NOMO-1 treated with dmso at 0.1 percent for 144 hours (cell line): ENCODE measurements around the gene RAF1.
A peak's percentile ranks its signal among the peaks of the same experiment; 100 is the strongest.
"Not testable (repeated sequence)": the region's sequence is repeated elsewhere in the genome, so short reads cannot be mapped to it uniquely, and the experiment has no call there.

Source experiments
- DNase-seq: peaks from one replicate; lab custom pipeline; 2025; ENCODE audit not compliant: unreplicated experiment; lab: John Stamatoyannopoulos, UW

Gene RAF1

DNA sequence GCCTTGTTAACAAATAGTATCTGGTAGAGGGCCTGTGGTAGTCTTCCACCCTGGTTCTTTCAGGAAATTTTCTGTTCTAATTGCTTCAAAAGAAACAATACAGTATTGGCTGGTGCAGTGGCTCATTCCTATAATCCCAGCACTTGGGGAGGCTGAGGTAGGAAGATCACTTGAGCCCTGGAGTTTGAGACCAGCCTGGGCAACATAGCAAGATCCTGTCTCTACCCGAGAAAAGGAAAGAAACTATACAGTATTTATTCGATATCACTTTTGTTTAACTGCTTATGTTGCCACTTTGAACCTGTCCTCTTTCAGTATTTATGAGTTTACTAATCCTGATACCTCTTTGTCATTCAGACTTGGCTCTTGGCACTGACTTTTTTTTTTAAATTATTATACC lies 102.5 kb downstream of the RAF1 start:
- DNase-seq, result no peak

DNA sequence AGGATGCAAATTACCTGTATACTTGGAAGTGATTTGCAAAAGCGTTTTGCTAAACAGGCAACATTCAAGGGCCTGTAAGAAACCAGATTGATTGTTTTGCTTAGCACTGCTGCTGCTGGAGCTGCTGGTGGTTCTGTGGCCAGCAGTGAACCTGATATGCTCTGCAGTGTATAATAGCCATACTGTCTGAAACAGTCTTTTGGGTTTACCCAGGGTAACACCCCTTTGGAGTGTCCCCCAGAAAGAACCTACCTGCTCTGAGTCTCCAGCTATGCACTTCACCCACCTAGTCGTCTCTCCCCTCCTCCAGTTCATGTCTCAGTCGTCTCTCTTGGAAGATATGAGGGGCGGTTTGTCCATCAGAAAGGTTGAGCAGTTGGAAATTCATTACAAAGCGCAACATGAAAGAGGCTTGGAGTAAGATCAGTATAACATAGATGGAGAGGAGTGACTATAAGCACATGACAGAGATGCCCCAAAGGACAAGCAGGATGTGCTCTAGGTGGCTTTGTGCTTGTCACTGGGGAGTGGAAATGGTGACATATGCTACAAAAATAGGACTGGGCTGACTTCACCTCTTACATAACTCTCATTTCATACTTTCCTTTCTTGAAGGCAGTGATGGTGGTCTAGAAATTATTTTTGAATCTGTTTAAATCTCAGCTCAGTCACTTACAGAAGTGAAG lies 103.3 kb downstream of the RAF1 start:
- no peak for DNase-seq

DNA sequence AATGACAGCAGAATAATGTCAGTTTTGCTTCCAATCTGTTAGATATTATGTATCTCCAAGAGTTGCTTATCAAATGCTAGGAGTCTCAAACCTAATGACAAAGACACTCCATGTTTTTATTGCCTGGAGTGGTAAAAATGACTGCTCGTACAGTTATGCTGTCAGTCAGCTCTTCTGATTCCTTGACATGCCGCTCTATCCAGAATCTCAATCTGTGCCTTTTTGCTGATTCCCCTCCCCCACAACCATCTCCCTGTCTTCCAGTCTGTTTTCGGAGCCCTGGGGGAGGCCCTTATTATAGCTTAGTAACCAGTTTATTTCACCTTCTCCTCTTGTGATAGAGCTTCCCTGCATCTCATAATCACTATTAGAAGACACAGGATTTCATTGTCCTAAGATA lies 104.4 kb downstream of the RAF1 start:
- DNase-seq, result no peak

DNA sequence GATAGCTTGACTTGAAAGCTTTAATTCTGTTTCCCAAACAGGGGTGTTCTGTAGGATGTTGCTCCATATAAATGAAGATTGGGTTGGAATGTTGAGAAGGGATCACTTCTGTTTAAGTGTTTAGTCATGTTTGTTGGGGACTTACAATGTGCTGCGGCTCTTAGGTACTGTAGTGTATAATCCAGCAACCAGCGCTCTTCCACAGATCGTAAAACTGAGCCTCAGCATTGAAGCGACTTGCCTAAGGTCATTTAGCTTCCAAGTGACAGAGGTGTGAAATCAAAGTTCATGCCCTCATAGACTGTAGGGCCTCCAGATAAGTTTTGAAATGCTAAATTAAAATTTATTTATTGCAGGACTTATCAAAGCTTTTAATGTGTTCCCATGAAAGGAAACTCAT lies 105.2 kb downstream of the RAF1 start:
- DNase-seq, result no peak

DNA sequence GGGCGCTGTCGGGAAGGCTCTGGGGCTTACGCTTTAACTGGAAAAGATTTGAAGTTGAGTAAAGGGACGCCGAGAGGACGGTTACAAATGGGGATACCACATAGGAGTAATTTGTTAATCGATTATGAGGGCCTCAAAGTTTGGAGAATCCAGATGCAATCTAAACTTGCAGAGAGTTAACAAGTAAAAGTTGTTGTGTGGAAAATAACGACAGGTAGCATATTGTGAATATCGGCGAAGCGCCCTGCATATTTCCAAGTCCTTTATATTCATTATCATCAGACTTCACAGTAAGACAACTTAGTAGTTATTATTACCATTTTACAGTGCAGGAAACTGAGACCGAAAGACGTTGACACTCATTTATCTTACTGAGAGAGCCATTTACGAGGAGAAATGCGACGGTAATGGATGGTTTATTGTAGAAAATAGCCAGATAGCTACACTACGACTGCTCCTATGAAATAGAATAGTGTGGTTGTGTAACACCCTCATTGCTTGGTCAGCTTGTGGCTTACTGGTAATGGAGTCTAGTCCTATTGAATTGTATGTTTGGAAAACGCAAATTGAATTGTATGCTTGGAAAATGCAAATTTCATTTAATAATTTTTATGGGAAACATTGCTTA lies 106.3 kb downstream of the RAF1 start:
- DNase-seq, result no peak

DNA sequence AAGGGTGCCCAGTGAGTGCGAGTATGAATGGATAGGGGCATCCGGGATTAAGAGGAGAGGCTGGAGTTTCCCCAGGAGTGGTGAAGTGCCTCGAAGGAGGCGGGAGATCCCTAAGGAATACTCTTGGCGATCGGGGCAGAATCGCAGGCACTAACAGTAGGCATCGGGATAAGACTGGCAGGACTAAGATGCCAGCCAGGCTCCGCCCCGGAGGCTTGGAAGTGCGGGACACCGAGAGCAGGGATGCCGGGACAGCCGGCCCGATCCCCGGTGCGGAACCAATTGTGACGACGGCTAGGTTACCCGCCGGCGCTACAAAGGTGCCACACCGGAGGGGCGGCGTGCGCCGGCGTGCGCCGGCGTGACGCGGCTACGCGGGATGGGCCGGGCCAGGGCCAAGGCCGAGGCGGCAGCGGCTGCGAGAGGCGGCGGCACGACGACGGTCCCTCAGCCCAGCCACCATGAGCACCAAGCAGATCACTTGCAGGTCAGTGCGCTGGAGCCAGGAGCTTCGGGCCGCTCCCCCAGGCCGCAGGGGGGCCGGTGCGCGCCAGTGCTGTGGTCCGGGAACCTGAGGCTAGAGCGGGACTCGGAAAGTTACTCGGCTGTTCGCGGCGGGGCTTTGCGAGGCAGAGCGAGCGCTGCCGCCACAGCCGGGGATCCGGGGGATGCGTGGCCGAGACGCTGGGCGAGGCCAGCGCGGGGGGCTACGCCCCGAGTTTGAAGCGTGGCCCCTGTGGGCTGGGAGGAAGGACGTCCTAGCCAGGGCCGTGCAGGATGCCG lies 107.0 kb downstream of the RAF1 start, which contains the start of gene MKRN2:
Gene MKRN2, plus strand, starts transcription at position 398 of the 783 bp plus-strand sequence. Its CDS starts 64 bp downstream, at position 462.
- peak; percentile 71 for DNase-seq

DNA sequence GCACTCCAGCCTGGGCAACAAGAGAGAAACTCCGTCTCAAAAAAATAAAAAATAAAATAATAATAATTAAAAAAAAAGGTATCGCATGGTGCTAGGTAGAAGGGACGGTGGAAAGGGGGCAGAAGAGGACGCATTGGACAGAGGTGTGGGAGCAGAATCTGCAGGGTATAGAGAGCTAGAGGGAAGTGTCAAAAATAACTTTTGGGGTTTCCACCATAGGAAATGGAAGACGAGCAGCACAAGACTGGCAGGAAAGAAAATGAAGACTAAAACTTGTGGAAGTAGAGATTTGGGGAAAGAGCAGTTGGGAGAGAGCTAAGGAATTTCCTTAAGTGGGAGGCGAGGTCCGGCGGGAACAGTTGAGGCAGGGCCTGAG lies 107.6 kb downstream of the RAF1 start:
- DNase-seq, result no peak

DNA sequence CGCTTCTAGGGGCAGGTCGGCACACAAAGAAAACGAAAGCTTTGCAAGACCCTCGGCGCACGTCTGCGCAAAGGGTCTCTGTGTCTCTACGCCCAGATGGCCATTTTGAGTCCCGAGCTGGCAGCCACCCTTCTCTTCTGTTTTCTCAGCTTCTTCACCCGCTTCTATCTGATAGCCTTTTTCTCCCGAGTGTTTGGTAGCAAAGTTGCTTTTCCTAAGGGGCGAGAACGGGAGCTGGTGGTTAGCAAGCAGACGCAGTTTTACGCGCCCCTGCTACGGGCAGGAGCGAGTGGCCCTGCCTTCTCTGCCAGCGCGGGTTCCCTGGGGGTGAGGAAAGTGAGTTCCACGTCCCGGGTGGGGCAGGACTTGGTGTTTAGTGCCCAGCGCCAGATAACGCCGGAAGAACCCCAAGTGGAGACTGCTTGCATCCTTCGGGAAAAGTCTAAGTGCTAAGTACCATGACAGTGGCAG lies 110.0 kb downstream of the RAF1 start:
- DNase-seq, result no peak

DNA sequence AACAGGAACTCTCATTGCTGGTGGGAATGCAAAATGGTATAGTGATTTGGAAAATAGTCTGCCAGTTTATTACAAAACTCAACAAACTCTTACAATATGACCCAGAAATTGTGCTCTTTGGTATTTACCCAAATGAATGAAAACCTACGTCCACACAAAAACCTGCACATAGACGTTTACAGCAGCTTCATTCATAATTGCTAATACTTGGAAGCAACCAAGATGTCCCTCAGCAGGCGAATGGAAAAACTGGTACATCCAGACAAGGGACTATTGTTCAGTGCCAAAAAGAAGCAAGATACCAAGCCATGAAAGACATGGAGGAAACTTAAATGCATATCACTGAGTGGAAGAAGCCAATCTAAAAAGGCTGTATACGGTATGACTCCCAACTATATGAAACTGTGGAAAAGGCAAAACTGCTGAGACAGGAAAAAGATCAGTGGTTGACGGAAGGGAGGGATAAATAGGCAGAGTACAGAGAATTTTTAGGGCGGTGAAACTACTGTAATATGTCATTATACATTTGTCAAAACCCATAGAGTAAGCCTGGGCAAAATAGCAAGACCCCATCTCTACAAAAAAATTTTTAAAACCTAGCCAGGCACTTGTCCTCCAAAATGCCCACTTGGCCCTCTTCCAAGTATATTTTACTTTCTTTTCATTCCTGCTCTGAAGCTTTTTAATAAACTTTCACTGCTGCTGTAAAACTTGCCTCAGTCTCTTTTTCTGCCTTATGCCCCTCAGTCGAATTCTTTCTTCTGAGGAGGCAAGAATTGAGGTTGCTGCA lies 113.8 kb downstream of the RAF1 start:
- no peak for DNase-seq

DNA sequence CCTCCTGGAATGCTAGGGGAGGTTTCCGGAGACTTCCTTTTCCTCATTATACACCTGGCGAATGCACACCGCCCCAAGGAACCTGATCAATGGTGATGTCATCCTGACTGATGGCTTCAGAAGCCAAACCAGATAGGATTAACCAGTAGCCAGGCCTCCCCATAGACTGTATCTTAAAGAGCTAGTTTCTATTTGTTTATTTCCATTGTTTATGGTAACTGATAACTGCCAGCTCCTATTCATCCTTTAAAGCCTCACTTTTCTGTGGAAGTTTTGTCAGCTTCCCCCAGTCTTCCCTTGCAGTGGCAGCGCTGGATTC lies 118.5 kb downstream of the RAF1 start, which contains the start of gene MKRN2OS:
Gene MKRN2OS, minus strand, starts transcription at position 27 of the 319 bp plus-strand sequence. CDS start 35 bp downstream, outside the sequence.
- no peak for DNase-seq

DNA sequence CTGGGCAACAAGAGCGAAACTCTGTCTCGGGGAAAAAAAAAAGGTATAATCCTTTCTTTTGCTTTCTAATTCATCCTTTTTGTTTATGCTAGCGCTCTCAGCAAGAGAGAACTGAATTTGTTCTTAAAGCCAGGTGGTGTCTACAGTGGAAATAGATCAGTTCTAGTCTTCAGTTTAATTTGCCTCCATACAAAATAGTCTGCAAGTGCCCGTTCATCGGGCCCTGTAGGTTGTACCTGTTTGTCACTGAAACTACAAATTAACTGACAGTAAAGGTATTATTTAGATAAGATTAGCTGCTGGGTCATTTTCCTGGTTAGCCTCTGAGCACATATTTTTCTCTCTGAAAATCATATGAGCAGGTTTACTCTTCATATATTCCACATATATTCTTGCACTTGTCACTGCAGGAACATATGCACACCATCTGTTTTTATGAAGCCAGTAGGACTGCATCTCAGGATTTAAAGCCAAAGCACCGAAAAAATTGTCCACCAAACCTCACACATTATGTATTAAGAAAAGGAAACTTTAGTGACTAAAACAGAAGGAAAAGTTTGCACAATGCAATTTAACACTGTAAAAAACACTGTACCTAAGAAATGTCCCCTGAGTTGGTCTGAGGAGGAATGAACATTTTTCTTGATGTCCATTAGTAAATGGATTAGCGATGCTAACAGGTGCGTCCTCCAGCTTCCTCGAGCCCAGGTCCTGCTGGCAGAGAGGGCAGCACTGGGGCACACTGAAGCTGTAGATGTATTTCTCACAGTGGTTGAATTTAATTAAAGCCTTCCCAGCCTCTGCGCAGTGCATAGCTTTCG lies 119.1 kb downstream of the RAF1 start:
- no peak for DNase-seq

DNA sequence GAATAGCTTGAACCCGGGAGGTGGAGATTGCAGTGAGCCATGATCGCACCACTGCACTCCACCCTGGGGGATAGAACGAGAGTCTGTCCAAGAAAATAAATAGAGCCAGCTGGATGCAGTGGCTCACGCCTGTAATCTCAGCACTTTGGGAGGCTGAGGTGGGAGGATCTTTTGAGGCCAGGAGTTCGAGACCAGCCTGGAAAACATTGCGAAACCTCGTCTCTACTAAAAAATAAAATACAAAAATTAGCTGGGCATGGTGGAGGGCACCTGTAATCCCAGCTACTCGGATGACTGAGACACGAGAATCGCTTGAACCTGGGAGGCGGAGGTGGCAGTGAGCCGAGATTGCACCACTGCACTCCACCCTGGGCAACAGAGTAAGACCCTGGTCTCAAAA lies 120.4 kb downstream of the RAF1 start:
- not testable (repeated sequence) for DNase-seq

DNA sequence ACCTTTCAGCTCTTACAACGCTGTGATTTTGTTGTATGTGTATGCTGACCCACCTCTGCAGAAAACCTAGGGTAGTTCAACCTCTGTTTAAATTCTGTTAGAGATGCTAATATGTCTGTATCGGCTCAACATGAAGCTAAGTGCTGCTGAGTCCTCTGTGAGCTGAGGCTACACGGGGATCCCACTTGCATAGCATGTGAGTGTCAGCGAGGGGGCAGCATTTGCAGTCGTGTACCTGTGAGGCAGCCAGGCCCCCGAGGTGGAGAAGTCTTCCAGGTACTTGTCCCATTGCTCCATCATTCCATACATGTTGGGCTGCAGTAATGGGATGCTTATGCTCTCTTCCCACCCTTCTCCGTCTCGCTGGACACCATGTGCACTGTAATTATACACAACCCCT lies 122.3 kb downstream of the RAF1 start:
- DNase-seq, result no peak

DNA sequence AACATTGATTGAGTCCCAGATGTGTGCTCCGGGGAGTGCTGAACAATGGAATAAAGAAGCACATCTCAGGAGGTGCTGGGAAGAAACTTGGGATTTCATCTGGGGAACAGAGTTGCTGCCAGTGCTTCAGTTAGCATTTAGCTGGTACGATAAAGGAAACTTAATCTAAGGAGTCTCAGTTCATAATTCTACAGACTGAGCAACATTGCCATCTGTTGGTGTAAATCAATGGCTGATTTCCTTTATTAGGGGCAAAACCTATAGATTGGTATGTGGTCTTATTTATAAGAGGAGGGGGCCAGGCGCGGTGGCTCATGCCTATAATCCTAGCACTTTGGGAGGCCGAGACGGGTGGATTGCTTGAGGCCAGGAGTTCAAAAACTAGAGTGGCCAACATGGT lies 127.5 kb downstream of the RAF1 start:
- no peak for DNase-seq
